HK-2 (cell line): ENCODE measurements around the gene SPDYE16.
"Not testable (repeated sequence)": the region's sequence is repeated elsewhere in the genome, so short reads cannot be mapped to it uniquely, and the experiment has no call there.

ENCODE experiments used
- DNase-seq: peaks from one replicate; pipeline ENCODE4 v3.0.0-alpha.2; 2018; ENCODE audit not compliant: unreplicated experiment

The SPDYE16 gene

GRCh38 chr7:76549855-76550248 is 6.8 kb upstream of the SPDYE16 start:
- DNase-seq, result not testable (repeated sequence)

- DNase-seq, result peak; percentile 83
These were observed 6.1 kb upstream of the SPDYE16 start for GRCh38 chr7:76549025-76549854.

GRCh38 chr7:76531643-76532042 is 11.5 kb downstream of the SPDYE16 start:
- DNase-seq, result not testable (repeated sequence)

- not testable (repeated sequence) for DNase-seq
These were observed 16.9 kb downstream of the SPDYE16 start for GRCh38 chr7:76526183-76526582.

- DNase-seq, result not testable (repeated sequence)
These were observed 26.2 kb downstream of the SPDYE16 start for GRCh38 chr7:76516932-76517331.

GRCh38 chr7:76515999-76516443 is 27.1 kb downstream of the SPDYE16 start:
- DNase-seq, result peak; percentile 74

GRCh38 chr7:76514926-76515771 is 27.9 kb downstream of the SPDYE16 start:
- no peak for DNase-seq

- no peak for DNase-seq
These were observed 29.0 kb downstream of the SPDYE16 start for GRCh38 chr7:76513817-76514799.

GRCh38 chr7:76512941-76513816 is 29.9 kb downstream of the SPDYE16 start:
- DNase-seq, result no peak

- DNase-seq, result not testable (repeated sequence)
These were observed 30.9 kb downstream of the SPDYE16 start for GRCh38 chr7:76511911-76512885.

- not testable (repeated sequence) for DNase-seq
These were observed 31.7 kb downstream of the SPDYE16 start for GRCh38 chr7:76511200-76511910.

- DNase-seq, result peak; percentile 32
These were observed 32.9 kb downstream of the SPDYE16 start, which contains the start of gene UPK3B for GRCh38 chr7:76509931-76510877. UPK3B (plus strand) TSS chr7:76510552; CDS start chr7:76510653, 101 bp downstream.

GRCh38 chr7:76507723-76508406 is 35.2 kb downstream of the SPDYE16 start:
- no peak for DNase-seq

GRCh38 chr7:76506643-76507042 is 36.5 kb downstream of the SPDYE16 start:
- DNase-seq, result not testable (repeated sequence)

- DNase-seq, result no peak
These were observed 37.0 kb downstream of the SPDYE16 start for GRCh38 chr7:76506081-76506440.

- no peak for DNase-seq
These were observed 37.7 kb downstream of the SPDYE16 start for GRCh38 chr7:76505168-76506080.
